GM12878 (cell line): ENCODE results near the gene TEX55. TPM values are rescaled to one million over a fixed set of nuclear protein-coding genes. Genes with fewer than 3 reads are reported as not detected.

Experiments used
- ATAC-seq: fragments of 200-7000 bp; cut with Tn5 transposase; 3 replicates; pipeline ENCODE4 v1.9.1; 2020; ENCODE audit warnings: mild to moderate bottlenecking, moderate library complexity
- BruUV-seq: library from RNA; stranded (reverse); fragments of 400-500 nt; replicated peaks from 2 replicates; lab custom pipeline; 2021; lab: Mats Ljungman, UMichigan
- CTCF ChIA-PET: fragments of 300-600 bp; sonication (Branson Sonifier 250); formaldehyde crosslinking; extraction: SDS; loops from one replicate; lab custom pipeline; 2021; ENCODE audit warnings: inconsistent platforms; lab: Yijun Ruan, JAX
- POLR2A ChIA-PET: fragments of 350-600 bp; formaldehyde crosslinking; extraction: SDS; loops from one replicate; lab custom pipeline; 2021; ENCODE audit warnings: inconsistent platforms; lab: Charles Lee
- RAD21 ChIA-PET: fragments of 300-600 bp; sonication (Branson Sonifier 250); formaldehyde crosslinking; loops from one replicate; lab custom pipeline; 2023; ENCODE audit warnings: antibody characterized with exemption; ENCODE audit not compliant: unreplicated experiment; lab: Charles Lee
- SMC1A ChIA-PET: fragments of 300-600 bp; sonication (Branson Sonifier 250); formaldehyde crosslinking; loops from one replicate; lab custom pipeline; 2023; ENCODE audit not compliant: unreplicated experiment, uncharacterized antibody; lab: Charles Lee
- DNase-seq: peaks from one replicate; pipeline ENCODE4 v3.0.0-alpha.2; 2011; ENCODE audit warnings: low read depth, low spot score
- FAIRE-seq: peaks from 3 replicates; lab custom pipeline; 2011; peaks lifted over from hg19 to GRCh38; lab: Jason Lieb, UNC
- H2AFZ ChIP-seq: 2 replicates; pipeline ENCODE4 v1.6.0; 2011; ENCODE audit warnings: low read depth, low read length, control low read depth; ENCODE audit not compliant: control insufficient read depth
- H3K27ac ChIP-seq: 2 replicates; pipeline ENCODE4 v1.5.1; 2011; ENCODE audit warnings: control low read depth; ENCODE audit not compliant: control insufficient read depth, insufficient read depth
- H3K27me3 ChIP-seq, 2 experiments: replicated peaks in 1 of 2; 2 replicates each; pipeline versions ENCODE4 v1.6.0 to v1.6.1; 2011; ENCODE audit warnings: low read length in 1 of 2; ENCODE audit not compliant: control insufficient read depth in 2 of 2, insufficient read depth in 2 of 2
- H3K36me3 ChIP-seq, 2 experiments: 2 replicates each; pipeline ENCODE4 v1.5.1; 2011; ENCODE audit warnings: low read length in 1 of 2; ENCODE audit not compliant: control insufficient read depth in 2 of 2, insufficient read depth in 2 of 2
- H3K4me1 ChIP-seq: 2 replicates; pipeline ENCODE4 v1.6.1; 2011; ENCODE audit warnings: mild to moderate bottlenecking, low read length, moderate library complexity, mixed read lengths; ENCODE audit not compliant: control insufficient read depth, insufficient read depth
- H3K4me2 ChIP-seq: 2 replicates; pipeline ENCODE4 v1.6.0; 2011; ENCODE audit warnings: control low read depth; ENCODE audit not compliant: control insufficient read depth, insufficient read depth
- H3K4me3 ChIP-seq: fragments of 200-600 bp; sonication (generic); 2 replicates; pipeline ENCODE4 v1.5.1; 2016
- H3K79me2 ChIP-seq: 2 replicates; pipeline ENCODE4 v1.6.0; 2011; ENCODE audit warnings: low read length; ENCODE audit not compliant: control insufficient read depth, insufficient read depth
- H3K9ac ChIP-seq: 2 replicates; pipeline ENCODE4 v1.8.0; 2011; ENCODE audit warnings: low read length, control low read depth, mixed read lengths; ENCODE audit not compliant: control insufficient read depth, insufficient read depth
- H3K9me3 ChIP-seq: replicated peaks from 3 replicates; pipeline ENCODE4 v1.5.1; 2011; ENCODE audit warnings: mild to moderate bottlenecking, low read length; ENCODE audit not compliant: control insufficient read depth, insufficient read depth
- H4K20me1 ChIP-seq: 2 replicates; pipeline ENCODE4 v1.6.0; 2011; ENCODE audit not compliant: control insufficient read depth, insufficient read depth
- CBX3 ChIP-seq: fragments of 200-600 bp; sonication (generic); IDR thresholded peaks from 2 replicates; pipeline ENCODE4 v1.6.1; 2016; ENCODE audit warnings: low read depth, borderline replicate concordance
- POU2F2 ChIP-seq: IDR thresholded peaks from 3 replicates; pipeline ENCODE4 v1.6.1; 2011; ENCODE audit warnings: low read depth, mild to moderate bottlenecking, low read length, borderline replicate concordance
- TARDBP ChIP-seq: IDR thresholded peaks from 2 replicates; pipeline ENCODE4 v1.6.1; 2016; ENCODE audit warnings: borderline replicate concordance
- WGBS: methylation state at CpG from one replicate; pipeline ENCODE4 v1.1.6; 2016; ENCODE audit warnings: low lambda C conversion rate; ENCODE audit not compliant: insufficient replicate concordance, insufficient coverage; ENCODE audit errors: missing lambda C conversion rate; 5-methylcytosine and 5-hydroxymethylcytosine counted together
- in situ Hi-C: fragments of 300-500 bp; cut with MboI; formaldehyde crosslinking; loops from 9 replicates; pipeline ENCODE4 v1.14.3; 2018; ENCODE audit warnings: mixed read lengths
- intact Hi-C: fragments of 100-400 bp; cut with micrococcal nuclease; formaldehyde crosslinking; loops from one replicate; pipeline ENCODE4 v1.14.2; 2022; ENCODE audit not compliant: unreplicated experiment
- polyA plus RNA-seq, 11 experiments: library from polyadenylated mRNA; depleted of rRNA in 4 of 11; unstranded in 6 of 11; stranded (reverse) in 5 of 11; fragments of >200 nt; fragmentation: Nextera tagmentation in 4 of 11; fragmentation: Illumina TruSeq in 1 of 11; extraction: Ambion mirVana in 4 of 11; extraction: Trizol in 1 of 11; gene quantifications; 1 replicate in 1 of 11; 2 replicates in 10 of 11; pipeline versions ENCODE4 v1.2.1 to v1.2.3, GENCODE V29; 2011 to 2016; ENCODE audit warnings: inconsistent platforms in 2 of 11, missing spikeins in 2 of 11, low read depth in 1 of 11
- total RNA-seq, 4 experiments: library from RNA; depleted of rRNA in 3 of 4; stranded (reverse); fragments of >200 nt in 3 of 4; fragmentation: Illumina TruSeq in 1 of 4; extraction: Trizol in 1 of 4; gene quantifications; 2 replicates each; pipeline versions ENCODE4 v1.2.1 to v1.2.3, GENCODE V29; 2013 to 2021
- TF ChIP-seq, protein P1 (sequence below): IDR thresholded peaks from 2 replicates; pipeline ENCODE4 v1.6.1; 2012; ENCODE audit warnings: improper control_type of control experiment, low read depth, low read length; ENCODE audit not compliant: insufficient replicate concordance
- TF ChIP-seq, protein P2 (sequence below), 3 experiments: IDR thresholded peaks in 2 of 3; conservative IDR thresholded peaks in 1 of 3; 2 replicates each; pipeline ENCODE4 v1.5.1; 2011; ENCODE audit warnings: low read depth in 3 of 3, low read length in 3 of 3, mild to moderate bottlenecking in 3 of 3, control low read depth in 2 of 3, moderate library complexity in 2 of 3, inconsistent platforms in 1 of 3, mixed read lengths in 1 of 3; ENCODE audit not compliant: control insufficient read depth in 2 of 3, insufficient read depth in 1 of 3; ENCODE audit errors: extremely low read depth in 1 of 3

Gene TEX55
- total and polyA plus RNA-seq, 10 of the 15 experiments (the other 5 are each of a cell fraction or from before 2014, with no cell fraction given): not detected

DNA sequence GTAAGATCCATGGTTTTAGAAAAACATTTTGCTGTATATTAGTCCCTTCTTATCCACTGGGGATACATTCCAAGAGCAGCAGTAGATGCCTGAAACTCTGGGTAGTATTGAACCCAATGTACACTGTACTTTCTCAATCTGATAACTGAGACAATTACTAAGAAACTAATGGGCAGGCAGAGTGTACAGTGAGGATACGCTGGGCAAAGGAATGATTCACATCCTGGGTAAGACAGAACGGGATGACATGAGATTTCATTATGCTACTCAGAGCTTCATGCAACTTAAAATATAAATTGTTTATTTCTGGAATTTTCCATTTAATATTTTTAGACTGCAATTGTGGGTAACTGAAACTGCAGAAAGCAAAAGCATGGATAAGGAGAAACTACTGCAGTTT, 46.2 kb upstream of the TEX55 start:
- H3K9me3 ChIP-seq: no peaks in the 10 kb centered on the region
- H3K4me2 ChIP-seq: no peak overlapping the region
- 14% methylated on average over 2 of the region's 2 CpGs for WGBS
- in situ Hi-C loops: loop anchor here (5.0 kb wide), 1 partner anchor 217 kb away; no protein-coding TSS in a partner anchor
- TF ChIP-seq CBX3: no peak
- TF ChIP-seq, protein P1, sequence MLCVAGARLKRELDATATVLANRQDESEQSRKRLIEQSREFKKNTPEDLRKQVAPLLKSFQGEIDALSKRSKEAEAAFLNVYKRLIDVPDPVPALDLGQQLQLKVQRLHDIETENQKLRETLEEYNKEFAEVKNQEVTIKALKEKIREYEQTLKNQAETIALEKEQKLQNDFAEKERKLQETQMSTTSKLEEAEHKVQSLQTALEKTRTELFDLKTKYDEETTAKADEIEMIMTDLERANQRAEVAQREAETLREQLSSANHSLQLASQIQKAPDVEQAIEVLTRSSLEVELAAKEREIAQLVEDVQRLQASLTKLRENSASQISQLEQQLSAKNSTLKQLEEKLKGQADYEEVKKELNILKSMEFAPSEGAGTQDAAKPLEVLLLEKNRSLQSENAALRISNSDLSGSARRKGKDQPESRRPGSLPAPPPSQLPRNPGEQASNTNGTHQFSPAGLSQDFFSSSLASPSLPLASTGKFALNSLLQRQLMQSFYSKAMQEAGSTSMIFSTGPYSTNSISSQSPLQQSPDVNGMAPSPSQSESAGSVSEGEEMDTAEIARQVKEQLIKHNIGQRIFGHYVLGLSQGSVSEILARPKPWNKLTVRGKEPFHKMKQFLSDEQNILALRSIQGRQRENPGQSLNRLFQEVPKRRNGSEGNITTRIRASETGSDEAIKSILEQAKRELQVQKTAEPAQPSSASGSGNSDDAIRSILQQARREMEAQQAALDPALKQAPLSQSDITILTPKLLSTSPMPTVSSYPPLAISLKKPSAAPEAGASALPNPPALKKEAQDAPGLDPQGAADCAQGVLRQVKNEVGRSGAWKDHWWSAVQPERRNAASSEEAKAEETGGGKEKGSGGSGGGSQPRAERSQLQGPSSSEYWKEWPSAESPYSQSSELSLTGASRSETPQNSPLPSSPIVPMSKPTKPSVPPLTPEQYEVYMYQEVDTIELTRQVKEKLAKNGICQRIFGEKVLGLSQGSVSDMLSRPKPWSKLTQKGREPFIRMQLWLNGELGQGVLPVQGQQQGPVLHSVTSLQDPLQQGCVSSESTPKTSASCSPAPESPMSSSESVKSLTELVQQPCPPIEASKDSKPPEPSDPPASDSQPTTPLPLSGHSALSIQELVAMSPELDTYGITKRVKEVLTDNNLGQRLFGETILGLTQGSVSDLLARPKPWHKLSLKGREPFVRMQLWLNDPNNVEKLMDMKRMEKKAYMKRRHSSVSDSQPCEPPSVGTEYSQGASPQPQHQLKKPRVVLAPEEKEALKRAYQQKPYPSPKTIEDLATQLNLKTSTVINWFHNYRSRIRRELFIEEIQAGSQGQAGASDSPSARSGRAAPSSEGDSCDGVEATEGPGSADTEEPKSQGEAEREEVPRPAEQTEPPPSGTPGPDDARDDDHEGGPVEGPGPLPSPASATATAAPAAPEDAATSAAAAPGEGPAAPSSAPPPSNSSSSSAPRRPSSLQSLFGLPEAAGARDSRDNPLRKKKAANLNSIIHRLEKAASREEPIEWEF: no peak
- TF ChIP-seq TARDBP: no peak
- TF ChIP-seq, protein P2, sequence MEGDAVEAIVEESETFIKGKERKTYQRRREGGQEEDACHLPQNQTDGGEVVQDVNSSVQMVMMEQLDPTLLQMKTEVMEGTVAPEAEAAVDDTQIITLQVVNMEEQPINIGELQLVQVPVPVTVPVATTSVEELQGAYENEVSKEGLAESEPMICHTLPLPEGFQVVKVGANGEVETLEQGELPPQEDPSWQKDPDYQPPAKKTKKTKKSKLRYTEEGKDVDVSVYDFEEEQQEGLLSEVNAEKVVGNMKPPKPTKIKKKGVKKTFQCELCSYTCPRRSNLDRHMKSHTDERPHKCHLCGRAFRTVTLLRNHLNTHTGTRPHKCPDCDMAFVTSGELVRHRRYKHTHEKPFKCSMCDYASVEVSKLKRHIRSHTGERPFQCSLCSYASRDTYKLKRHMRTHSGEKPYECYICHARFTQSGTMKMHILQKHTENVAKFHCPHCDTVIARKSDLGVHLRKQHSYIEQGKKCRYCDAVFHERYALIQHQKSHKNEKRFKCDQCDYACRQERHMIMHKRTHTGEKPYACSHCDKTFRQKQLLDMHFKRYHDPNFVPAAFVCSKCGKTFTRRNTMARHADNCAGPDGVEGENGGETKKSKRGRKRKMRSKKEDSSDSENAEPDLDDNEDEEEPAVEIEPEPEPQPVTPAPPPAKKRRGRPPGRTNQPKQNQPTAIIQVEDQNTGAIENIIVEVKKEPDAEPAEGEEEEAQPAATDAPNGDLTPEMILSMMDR (IDR thresholded peaks at IDR 0.05 in 2 of 3, conservative IDR thresholded peaks at IDR 0.05 in 1 of 3; ENCODE audit: control insufficient read depth in 2 of 3, extremely low read depth in 1 of 3, insufficient read depth in 1 of 3, low read depth in 3 of 3, low read length in 3 of 3): no peak
- TF ChIP-seq POU2F2: no peak
- TF ChIP-seq, all 136 proteins: peak for 0
- no peaks in the 10 kb centered on the region for H4K20me1 ChIP-seq
- intact Hi-C loops: no loop called here
- ChIA-PET SMC1A (interaction anchor here (1.1 to 8.3 kb wide), 2 partner anchors 216 to 253 kb away, joined by 3 to 88 read pairs; no protein-coding TSS in a partner anchor), RAD21 (interaction anchor here (0.9 to 7.4 kb wide), 2 partner anchors 66 to 216 kb away, joined by 4 to 84 read pairs; partner anchors contain the start of gene IGSF11), CTCF (interaction anchor here (1.0 to 8.0 kb wide), 5 partner anchors 11 to 217 kb away, joined by 3 to 221 read pairs (median 4); partner anchors contain the start of gene B4GALT4), POLR2A (no interaction called here)
- no peaks in the 10 kb centered on the region for H3K4me1 ChIP-seq
- H3K27ac ChIP-seq: no peak overlapping the region
- ATAC-seq (no peak), FAIRE-seq (no peak), DNase-seq (no peak)
- no peaks in the 10 kb centered on the region for H3K79me2 ChIP-seq
- peaks cover 0 to 2% of the 10 kb centered on the region in 2 experiments; a peak in 1 of 4 replicates for H3K27me3 ChIP-seq
- no peak overlapping the region for H3K9ac ChIP-seq
- no peaks in the 10 kb centered on the region for H3K36me3 ChIP-seq
- no peak overlapping the region for H3K4me3 ChIP-seq
- no TSS peak for BruUV-seq
- no peak overlapping the region for H2AFZ ChIP-seq
